ENCODE results near the gene NRXN3.

GRCh38 chr14:78997811-78998210, 827.6 kb downstream of the NRXN3 start:
- no peak for TF ChIP-seq CTCF (conservative IDR thresholded peaks at IDR 0.05; ENCODE audit: low read length)
- no peak for TF ChIP-seq EZH2phosphoT487 (IDR thresholded peaks at IDR 0.05; ENCODE audit: borderline replicate concordance, low read depth, low read length)
